H9 (cell line): ENCODE results near the gene MAPT. TPM values are rescaled to one million over a fixed set of nuclear protein-coding genes. Genes with fewer than 3 reads are reported as not detected.

Source experiments
- DNase-seq: peaks from one replicate; pipeline ENCODE4 v3.0.0-alpha.2; 2017
- H2AFZ ChIP-seq: one replicate; pipeline ENCODE4 v1.6.1; 2013; ENCODE audit warnings: mild to moderate bottlenecking, low read length, control low read depth, moderate library complexity
- H2AK5ac ChIP-seq: 2 replicates; pipeline ENCODE4 v1.6.1; 2013; ENCODE audit warnings: low read length, control low read depth, mixed read lengths; ENCODE audit not compliant: insufficient read length
- H2BK120ac ChIP-seq: one replicate; pipeline ENCODE4 v1.6.1; 2013; ENCODE audit warnings: low read depth, mild to moderate bottlenecking, low read length, control low read depth, inconsistent platforms; ENCODE audit not compliant: poor library complexity, severe bottlenecking
- H2BK12ac ChIP-seq: 2 replicates; pipeline ENCODE4 v1.6.1; 2013; ENCODE audit warnings: low read length, control low read depth, mixed read lengths, low read depth; ENCODE audit not compliant: insufficient read length
- H2BK15ac ChIP-seq: 2 replicates; pipeline ENCODE4 v1.6.1; 2013; ENCODE audit warnings: low read depth, low read length, control low read depth
- H2BK20ac ChIP-seq: one replicate; pipeline ENCODE4 v1.6.1; 2013; ENCODE audit warnings: low read depth, mild to moderate bottlenecking, low read length, control low read depth, inconsistent platforms; ENCODE audit not compliant: poor library complexity, severe bottlenecking
- H2BK5ac ChIP-seq: 2 replicates; pipeline ENCODE4 v1.6.1; 2013; ENCODE audit warnings: low read length, control low read depth, mixed read lengths; ENCODE audit not compliant: insufficient read length
- H3K14ac ChIP-seq: 2 replicates; pipeline ENCODE4 v1.6.1; 2013; ENCODE audit warnings: low read length, control low read depth; ENCODE audit not compliant: insufficient read depth
- H3K18ac ChIP-seq: 2 replicates; pipeline ENCODE4 v1.6.1; 2013; ENCODE audit warnings: low read depth, mild to moderate bottlenecking, mixed read lengths, low read length, control low read depth; ENCODE audit not compliant: insufficient read length
- H3K23ac ChIP-seq: 2 replicates; pipeline ENCODE4 v1.6.1; 2013; ENCODE audit warnings: low read length, control low read depth, mixed read lengths, low read depth; ENCODE audit not compliant: insufficient read length
- H3K23me2 ChIP-seq: 2 replicates; pipeline ENCODE4 v1.6.1; 2013; ENCODE audit warnings: low read depth, mild to moderate bottlenecking, mixed read lengths, low read length, control low read depth; ENCODE audit not compliant: insufficient read length, poor library complexity, severe bottlenecking
- H3K27ac ChIP-seq: 2 replicates; pipeline ENCODE4 v1.5.1; 2013; ENCODE audit warnings: low read length, control low read depth, mixed read lengths, low read depth; ENCODE audit not compliant: insufficient read length
- H3K27me3 ChIP-seq: 2 replicates; pipeline ENCODE4 v1.6.1; 2013; ENCODE audit warnings: low read length, control low read depth, inconsistent platforms; ENCODE audit not compliant: insufficient read depth
- H3K4ac ChIP-seq: 2 replicates; pipeline ENCODE4 v1.6.1; 2013; ENCODE audit warnings: low read depth, mild to moderate bottlenecking, control low read depth, inconsistent platforms, low read length, moderate library complexity
- H3K4me1 ChIP-seq: 2 replicates; pipeline ENCODE4 v1.6.1; 2013; ENCODE audit warnings: low read length, control low read depth, inconsistent platforms; ENCODE audit not compliant: insufficient read depth
- H3K4me2 ChIP-seq: 2 replicates; pipeline ENCODE4 v1.6.1; 2013; ENCODE audit warnings: low read length, control low read depth, mixed read lengths; ENCODE audit not compliant: insufficient read length, insufficient read depth
- H3K56ac ChIP-seq: 2 replicates; pipeline ENCODE4 v1.6.1; 2013; ENCODE audit warnings: low read depth, mild to moderate bottlenecking, mixed read lengths, low read length, control low read depth; ENCODE audit not compliant: insufficient read length
- H3K79me1 ChIP-seq: 2 replicates; pipeline ENCODE4 v1.6.1; 2013; ENCODE audit warnings: low read depth, mild to moderate bottlenecking, moderate library complexity, low read length, control low read depth, inconsistent platforms; ENCODE audit not compliant: insufficient read depth, poor library complexity, severe bottlenecking
- H3K79me2 ChIP-seq: 2 replicates; pipeline ENCODE4 v1.6.1; 2013; ENCODE audit warnings: low read length, control low read depth, inconsistent platforms; ENCODE audit not compliant: insufficient read depth
- H3K9ac ChIP-seq: 2 replicates; pipeline ENCODE4 v1.6.1; 2013; ENCODE audit warnings: low read length, control low read depth, mixed read lengths; ENCODE audit not compliant: insufficient read length; ENCODE audit errors: extremely low read depth
- H3K9me3 ChIP-seq: one replicate; pipeline ENCODE4 v1.6.1; 2013; ENCODE audit warnings: low read depth, low read length, inconsistent platforms; ENCODE audit not compliant: control insufficient read depth
- H3T11ph ChIP-seq: one replicate; pipeline ENCODE4 v1.6.1; 2013; ENCODE audit warnings: mild to moderate bottlenecking, low read length, control low read depth, inconsistent platforms
- H4K20me1 ChIP-seq: one replicate; pipeline ENCODE4 v1.6.1; 2013; ENCODE audit not compliant: control insufficient read depth, insufficient read length, insufficient read depth
- H4K5ac ChIP-seq: 2 replicates; pipeline ENCODE4 v1.6.1; 2013; ENCODE audit warnings: low read depth, mild to moderate bottlenecking, mixed read lengths, low read length, control low read depth; ENCODE audit not compliant: insufficient read length
- H4K8ac ChIP-seq: replicated peaks from 2 replicates; pipeline ENCODE4 v1.6.1; 2013; ENCODE audit warnings: low read length, control low read depth, mixed read lengths, low read depth; ENCODE audit not compliant: insufficient read length
- H4K91ac ChIP-seq: 2 replicates; pipeline ENCODE4 v1.6.1; 2013; ENCODE audit warnings: low read depth, mild to moderate bottlenecking, moderate library complexity, mixed read lengths, low read length, control low read depth; ENCODE audit not compliant: insufficient read length
- H3K27ac Mint-ChIP-seq, 3 experiments: 2 replicates in 2 of 3; 3 replicates in 1 of 3; pipeline ENCODE4 v1.8.0; 2020 to 2021; ENCODE audit warnings: mixed read lengths in 3 of 3, mild to moderate bottlenecking in 1 of 3, moderate library complexity in 1 of 3
- H3K27me3 Mint-ChIP-seq: 2 replicates; pipeline ENCODE4 v1.8.0; 2021; ENCODE audit warnings: low read depth, mild to moderate bottlenecking, moderate library complexity, mixed read lengths
- H3K36me3 Mint-ChIP-seq, 3 experiments: 2 replicates in 2 of 3; 3 replicates in 1 of 3; pipeline ENCODE4 v1.8.0; 2020 to 2021; ENCODE audit warnings: low read depth in 3 of 3, mixed read lengths in 3 of 3; ENCODE audit not compliant: insufficient read depth in 1 of 3
- H3K4me1 Mint-ChIP-seq, 2 experiments: 2 replicates each; pipeline ENCODE4 v1.8.0; 2020; ENCODE audit warnings: mixed read lengths in 2 of 2
- H3K4me3 Mint-ChIP-seq, 2 experiments: 2 replicates in 1 of 2; 3 replicates in 1 of 2; pipeline ENCODE4 v1.8.0; 2020 to 2021; ENCODE audit warnings: mild to moderate bottlenecking in 2 of 2, mixed read lengths in 2 of 2, moderate library complexity in 1 of 2
- H3K9me3 Mint-ChIP-seq, 2 experiments: 2 replicates in 1 of 2; 3 replicates in 1 of 2; pipeline ENCODE4 v1.8.0; 2020; ENCODE audit warnings: mild to moderate bottlenecking in 2 of 2, mixed read lengths in 2 of 2, moderate library complexity in 1 of 2
- CTCF ChIP-seq: fragments of 200-600 bp; sonication (generic); conservative IDR thresholded peaks from 3 replicates; pipeline ENCODE4 v1.8.0; 2021; ENCODE audit warnings: antibody characterized with exemption, mild to moderate bottlenecking
- WGBS: extraction: QIAGEN DNeasy Blood & Tissue Kit; methylation state at CpG from one replicate; pipeline ENCODE4 v1.1.7; 2013; ENCODE audit warnings: missing lambda C conversion rate, low lambda C conversion rate, mixed read lengths; ENCODE audit not compliant: insufficient read length; ENCODE audit errors: extremely low coverage; 5-methylcytosine and 5-hydroxymethylcytosine counted together
- total RNA-seq: library from RNA; stranded (reverse); gene quantifications from 2 replicates; pipeline ENCODE4 v1.2.1, GENCODE V29; 2021

The MAPT gene
- total RNA-seq, 1 experiment from 2014 or later: 1.6 TPM

GRCh38 chr17:45972531-45972930 lies 78.2 kb downstream of the MAPT start:
- Mint-ChIP-seq H3K9me3 (no peaks in the 10 kb centered on the region; a peak in 1 of 5 replicates), H3K27me3 (peaks cover 24% of the 10 kb centered on the region), H3K27ac (peak overlapping the region in 1 of 3 experiments; percentile 57; a peak in 2 of 7 replicates), H3K4me1 (no peaks in the 10 kb centered on the region), H3K4me3 (no peak overlapping the region), H3K36me3 (no peaks in the 10 kb centered on the region)
- Histone ChIP-seq H2BK120ac (no peak overlapping the region), H3K4me1 (no peaks in the 10 kb centered on the region), H3K79me1 (no peaks in the 10 kb centered on the region), H2AK5ac (no peak overlapping the region), H2BK20ac (no peak overlapping the region), H3K4ac (no peak overlapping the region), H2BK5ac (no peak overlapping the region), H3K9me3 (no peaks in the 10 kb centered on the region), H4K8ac (no peak overlapping the region), H3K9ac (no peak overlapping the region), H3K18ac (no peak overlapping the region), H3K27me3 (no peaks in the 10 kb centered on the region), H3K23me2 (no peaks in the 10 kb centered on the region), H3T11ph (no peak overlapping the region), H3K56ac (no peak overlapping the region), H3K27ac (no peak overlapping the region), H3K14ac (no peak overlapping the region), H2BK12ac (no peak overlapping the region), H4K20me1 (no peaks in the 10 kb centered on the region), H3K4me2 (no peak overlapping the region), H2AFZ (no peak overlapping the region), H4K91ac (no peak overlapping the region), H4K5ac (no peak overlapping the region), H2BK15ac (no peak overlapping the region), H3K79me2 (no peaks in the 10 kb centered on the region), H3K23ac (no peak overlapping the region)
- TF ChIP-seq CTCF: no peak
- DNase-seq: no peak
- WGBS: no CpG with 5 or more reads among the region's 3 CpGs
